Measurements from ENCODE around the gene PSEN2. TPM values are rescaled to one million over a fixed set of nuclear protein-coding genes. Genes with fewer than 3 reads are reported as not detected.

The PSEN2 gene
- total RNA-seq, 2 experiments from 2014 or later = 0.64 to 0.69 TPM

Other genes with a start within 250 kb of the PSEN2 start
- gene ITPKB, start 131.3 kb upstream of the PSEN2 start, total RNA-seq = 10 to 100 TPM; 40.3 to 40.9 TPM
- gene COQ8A, start 69.7 kb downstream of the PSEN2 start, total RNA-seq = 10 to 100 TPM; 24.8 to 26.5 TPM

All from activated naive CD4-positive, alpha-beta T cell treated with anti-CD3 and anti-CD28 coated beads for 36 hours (primary cell).